ENCODE measurements around the gene LARP4B.
A peak's percentile ranks its signal among the peaks of the same experiment; 100 is the strongest.

LARP4B gene

GRCh38 chr10:931326-932318, at the start of gene LARP4B:
Gene LARP4B, minus strand, starts transcription at chr10:931705. Its CDS starts 45,984 bp downstream, at chr10:885721.
- TF ChIP-seq GATA2 (IDR thresholded peaks at IDR 0.05; ENCODE audit: low read depth, low read length): no peak
- no peak for TF ChIP-seq GATA3 (IDR thresholded peaks at IDR 0.05; ENCODE audit: low read depth, low read length)

GRCh38 chr10:980468-981093, 49.1 kb upstream of the LARP4B start:
- TF ChIP-seq GATA2 (IDR thresholded peaks at IDR 0.05; ENCODE audit: low read depth, low read length): no peak
- TF ChIP-seq GATA3 (IDR thresholded peaks at IDR 0.05; ENCODE audit: low read depth, low read length): no peak

GRCh38 chr10:978826-979421, 47.4 kb upstream of the LARP4B start:
- peak; percentile 38; the same call in 1 of the 2 replicates for TF ChIP-seq GATA2 (IDR thresholded peaks at IDR 0.05; ENCODE audit: low read depth, low read length)
- TF ChIP-seq GATA3 (IDR thresholded peaks at IDR 0.05; ENCODE audit: low read depth, low read length): no peak

- no peak for TF ChIP-seq GATA2 (IDR thresholded peaks at IDR 0.05; ENCODE audit: low read depth, low read length)
- no peak for TF ChIP-seq GATA3 (IDR thresholded peaks at IDR 0.05; ENCODE audit: low read depth, low read length)
Observed at GRCh38 chr10:976316-976715, 44.8 kb upstream of the LARP4B start.

GRCh38 chr10:974785-975074, 43.2 kb upstream of the LARP4B start:
- TF ChIP-seq GATA2 (IDR thresholded peaks at IDR 0.05; ENCODE audit: low read depth, low read length) (no peak), GATA3 (IDR thresholded peaks at IDR 0.05; ENCODE audit: low read depth, low read length) (no peak)

GRCh38 chr10:974038-974784, 42.7 kb upstream of the LARP4B start:
- TF ChIP-seq GATA2 (IDR thresholded peaks at IDR 0.05; ENCODE audit: low read depth, low read length): no peak

- TF ChIP-seq GATA3 (IDR thresholded peaks at IDR 0.05; ENCODE audit: low read depth, low read length) (no peak), GATA2 (IDR thresholded peaks at IDR 0.05; ENCODE audit: low read depth, low read length) (no peak)
Observed at GRCh38 chr10:972763-973162, 41.3 kb upstream of the LARP4B start.

- TF ChIP-seq GATA3 (IDR thresholded peaks at IDR 0.05; ENCODE audit: low read depth, low read length) (no peak), GATA2 (IDR thresholded peaks at IDR 0.05; ENCODE audit: low read depth, low read length) (no peak)
Observed at GRCh38 chr10:971613-972012, 40.1 kb upstream of the LARP4B start.

GRCh38 chr10:971150-971542, 39.6 kb upstream of the LARP4B start:
- no peak for TF ChIP-seq GATA3 (IDR thresholded peaks at IDR 0.05; ENCODE audit: low read depth, low read length)
- TF ChIP-seq GATA2 (IDR thresholded peaks at IDR 0.05; ENCODE audit: low read depth, low read length): no peak

- TF ChIP-seq GATA3 (IDR thresholded peaks at IDR 0.05; ENCODE audit: low read depth, low read length): no peak
- no peak for TF ChIP-seq GATA2 (IDR thresholded peaks at IDR 0.05; ENCODE audit: low read depth, low read length)
Observed at GRCh38 chr10:970311-971149, 39.0 kb upstream of the LARP4B start.

GRCh38 chr10:969473-970150, 38.1 kb upstream of the LARP4B start:
- TF ChIP-seq GATA3 (IDR thresholded peaks at IDR 0.05; ENCODE audit: low read depth, low read length) (no peak), GATA2 (IDR thresholded peaks at IDR 0.05; ENCODE audit: low read depth, low read length) (no peak)

GRCh38 chr10:968546-969199, 37.2 kb upstream of the LARP4B start:
- TF ChIP-seq GATA2 (IDR thresholded peaks at IDR 0.05; ENCODE audit: low read depth, low read length): no peak
- no peak for TF ChIP-seq GATA3 (IDR thresholded peaks at IDR 0.05; ENCODE audit: low read depth, low read length)
